ENCODE data around the gene ABTB1.
"Not testable (repeated sequence)": the region's sequence is repeated elsewhere in the genome, so short reads cannot be mapped to it uniquely, and the experiment has no call there.

Gene ABTB1

DNA sequence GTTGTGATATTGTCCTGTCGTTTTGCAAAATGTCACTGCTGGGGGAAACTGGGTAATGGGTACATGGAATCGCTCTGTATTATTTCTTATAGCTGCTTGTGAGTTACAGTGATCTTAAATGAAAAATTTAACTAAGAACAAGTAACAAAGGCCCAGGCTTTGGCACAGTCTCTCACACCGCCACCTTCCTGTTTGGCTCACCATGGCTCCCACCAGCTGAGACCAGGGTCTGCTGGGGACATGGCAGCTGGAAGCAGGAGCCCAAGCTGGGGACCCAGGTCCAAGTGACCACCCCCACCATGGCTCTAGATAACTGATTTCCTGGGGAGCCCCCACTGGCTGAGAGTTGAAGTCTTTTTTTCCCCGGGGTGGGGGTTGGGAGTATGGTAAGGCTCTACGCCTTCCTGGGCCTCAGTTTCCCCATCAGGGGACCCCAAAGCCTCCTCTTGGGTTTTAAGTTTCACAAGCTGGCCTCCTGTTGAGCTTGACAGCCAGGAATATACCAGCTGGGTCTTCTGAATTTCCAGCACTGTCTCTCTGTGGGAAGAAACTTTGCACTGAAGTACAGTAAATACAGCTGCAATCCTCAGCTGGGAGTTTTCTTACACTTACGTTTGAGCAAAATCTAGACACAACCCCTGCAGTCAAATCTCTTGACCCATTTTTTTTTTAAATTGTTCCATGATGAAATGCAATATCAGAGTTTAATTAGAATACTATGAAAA lies 26.1 kb downstream of the ABTB1 start:
- no peak for DNase-seq (ENCODE audit: low read depth)
- no peak overlapping the region for H3K4me3 ChIP-seq (ENCODE audit: control insufficient read depth, low read depth, low read length)
- TF ChIP-seq, protein P1, sequence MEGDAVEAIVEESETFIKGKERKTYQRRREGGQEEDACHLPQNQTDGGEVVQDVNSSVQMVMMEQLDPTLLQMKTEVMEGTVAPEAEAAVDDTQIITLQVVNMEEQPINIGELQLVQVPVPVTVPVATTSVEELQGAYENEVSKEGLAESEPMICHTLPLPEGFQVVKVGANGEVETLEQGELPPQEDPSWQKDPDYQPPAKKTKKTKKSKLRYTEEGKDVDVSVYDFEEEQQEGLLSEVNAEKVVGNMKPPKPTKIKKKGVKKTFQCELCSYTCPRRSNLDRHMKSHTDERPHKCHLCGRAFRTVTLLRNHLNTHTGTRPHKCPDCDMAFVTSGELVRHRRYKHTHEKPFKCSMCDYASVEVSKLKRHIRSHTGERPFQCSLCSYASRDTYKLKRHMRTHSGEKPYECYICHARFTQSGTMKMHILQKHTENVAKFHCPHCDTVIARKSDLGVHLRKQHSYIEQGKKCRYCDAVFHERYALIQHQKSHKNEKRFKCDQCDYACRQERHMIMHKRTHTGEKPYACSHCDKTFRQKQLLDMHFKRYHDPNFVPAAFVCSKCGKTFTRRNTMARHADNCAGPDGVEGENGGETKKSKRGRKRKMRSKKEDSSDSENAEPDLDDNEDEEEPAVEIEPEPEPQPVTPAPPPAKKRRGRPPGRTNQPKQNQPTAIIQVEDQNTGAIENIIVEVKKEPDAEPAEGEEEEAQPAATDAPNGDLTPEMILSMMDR (conservative IDR thresholded peaks at IDR 0.05; ENCODE audit: control insufficient read depth, insufficient read depth, low read depth, low read length): no peak

DNA sequence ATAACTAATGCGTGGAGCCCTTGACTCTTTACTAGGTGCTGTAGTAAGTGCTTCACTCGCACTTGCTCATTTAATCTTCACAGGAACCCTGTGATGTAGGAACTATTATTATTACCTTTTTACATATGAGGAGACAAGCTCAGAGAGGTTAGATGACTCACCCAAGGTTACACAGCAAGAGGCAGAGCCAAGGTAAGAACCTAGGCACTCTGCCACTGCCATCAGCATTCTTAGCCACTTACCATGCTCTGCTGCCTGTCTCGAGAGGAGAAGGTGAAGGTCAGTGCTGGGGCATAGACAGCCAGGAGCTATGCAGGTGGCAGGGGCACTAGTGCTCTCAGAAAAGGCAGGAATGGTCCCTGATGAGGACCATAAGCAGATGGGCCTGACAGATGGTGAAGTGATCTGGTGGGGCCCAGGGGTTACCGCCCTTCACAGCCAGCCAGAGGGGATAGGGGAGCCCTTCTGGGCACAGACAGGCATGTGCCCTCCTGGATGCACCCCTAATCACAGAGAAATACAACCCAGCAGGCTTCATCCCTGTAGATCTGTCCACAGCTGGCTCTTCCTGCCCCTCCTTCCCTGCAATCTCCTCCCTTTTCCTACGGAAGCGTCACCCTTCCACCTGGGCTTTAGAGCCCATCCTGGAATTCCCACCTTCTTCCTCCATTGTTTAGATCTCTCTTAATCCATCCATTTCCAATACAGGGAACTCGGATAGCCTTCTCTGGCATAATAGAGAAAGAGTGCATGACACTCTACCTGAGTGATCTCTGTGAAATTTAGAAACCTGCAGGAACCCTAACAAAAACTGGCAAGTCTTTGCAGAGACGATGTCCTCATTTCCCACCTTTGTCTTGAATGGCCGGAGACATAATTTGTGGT lies 26.9 kb downstream of the ABTB1 start:
- TF ChIP-seq, protein P1 (conservative IDR thresholded peaks at IDR 0.05; ENCODE audit: control insufficient read depth, insufficient read depth, low read depth, low read length): no peak
- peak; percentile 23 for DNase-seq (ENCODE audit: low read depth)
- no peak overlapping the region for H3K4me3 ChIP-seq (ENCODE audit: control insufficient read depth, low read depth, low read length)

DNA sequence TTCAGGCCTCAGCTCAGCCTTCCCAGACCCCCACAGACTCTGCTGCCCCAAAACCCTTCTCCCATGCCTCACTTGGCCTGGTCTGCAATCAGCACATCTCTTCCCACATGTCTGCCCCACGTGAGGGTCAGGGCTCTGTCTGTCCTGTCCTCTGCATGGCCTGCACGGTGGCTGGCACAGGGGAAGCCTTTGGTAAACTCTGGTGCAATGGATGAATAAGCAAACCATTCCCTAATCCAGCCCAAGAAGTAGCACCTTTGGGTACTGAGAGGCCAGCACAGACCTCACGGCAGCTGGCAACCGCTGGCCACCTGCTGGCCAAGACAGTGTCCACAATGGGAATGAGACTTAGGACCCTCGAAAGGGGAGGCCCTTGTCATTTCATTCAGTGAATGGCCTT lies 27.7 kb downstream of the ABTB1 start:
- no peak overlapping the region for H3K4me3 ChIP-seq (ENCODE audit: control insufficient read depth, low read depth, low read length)
- DNase-seq (ENCODE audit: low read depth): no peak
- TF ChIP-seq, protein P1 (conservative IDR thresholded peaks at IDR 0.05; ENCODE audit: control insufficient read depth, insufficient read depth, low read depth, low read length): no peak

DNA sequence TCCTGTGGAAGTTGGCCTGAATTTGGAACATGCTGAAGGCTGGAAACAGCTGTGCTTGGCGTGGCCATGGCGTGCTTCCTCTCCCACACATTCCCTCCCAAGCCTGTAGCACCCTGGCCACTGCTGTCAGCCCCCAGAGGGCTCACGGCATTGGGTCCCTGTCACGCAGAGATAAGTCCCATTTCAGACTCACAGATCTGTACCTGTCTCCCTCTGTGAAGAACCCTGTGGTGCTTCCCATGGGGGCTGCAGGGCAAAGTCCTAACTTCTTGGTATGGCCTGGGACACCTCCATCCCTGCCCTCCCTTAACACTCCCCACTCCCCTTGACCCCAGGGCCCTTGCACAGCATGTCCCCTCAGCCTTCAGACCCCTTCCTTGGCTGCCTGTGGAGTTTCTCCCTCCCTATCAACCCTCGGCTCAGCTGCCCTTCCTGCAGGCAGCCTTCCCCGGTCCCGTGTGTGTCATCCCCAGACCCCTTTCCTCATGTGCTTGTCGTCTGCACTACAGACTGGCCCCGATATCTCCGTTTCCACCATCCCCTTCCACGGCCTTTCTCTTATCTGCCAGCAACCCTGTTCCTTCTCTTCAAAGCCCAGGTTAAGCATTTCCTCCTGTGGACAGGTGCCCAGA lies 28.6 kb downstream of the ABTB1 start:
- no peak overlapping the region for H3K4me3 ChIP-seq (ENCODE audit: control insufficient read depth, low read depth, low read length)
- DNase-seq (ENCODE audit: low read depth): no peak
- TF ChIP-seq, protein P1 (conservative IDR thresholded peaks at IDR 0.05; ENCODE audit: control insufficient read depth, insufficient read depth, low read depth, low read length): no peak

DNA sequence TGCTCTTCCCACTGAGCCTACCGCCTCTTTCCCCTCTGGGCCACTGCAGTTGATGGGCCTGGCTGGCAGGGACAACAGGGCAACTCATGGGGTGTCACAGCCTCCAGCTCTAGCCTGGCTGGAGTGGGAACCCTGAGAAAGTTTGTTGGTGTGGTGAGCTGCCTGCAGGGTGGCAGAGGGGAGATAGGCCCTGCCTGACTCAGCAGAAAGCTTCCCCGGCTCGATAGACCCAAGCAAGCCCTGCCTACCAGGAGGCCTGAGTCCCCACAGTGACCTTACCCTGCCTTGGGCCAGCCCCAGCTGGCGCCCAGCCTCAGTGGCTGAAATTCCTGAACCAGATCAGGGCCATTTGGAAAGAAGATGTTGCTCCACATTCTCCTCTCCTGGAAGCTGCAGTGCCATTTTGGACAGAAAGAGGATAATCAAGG lies 29.4 kb downstream of the ABTB1 start:
- DNase-seq (ENCODE audit: low read depth): no peak
- H3K4me3 ChIP-seq (ENCODE audit: control insufficient read depth, low read depth, low read length): no peak overlapping the region
- TF ChIP-seq, protein P1 (conservative IDR thresholded peaks at IDR 0.05; ENCODE audit: control insufficient read depth, insufficient read depth, low read depth, low read length): no peak

DNA sequence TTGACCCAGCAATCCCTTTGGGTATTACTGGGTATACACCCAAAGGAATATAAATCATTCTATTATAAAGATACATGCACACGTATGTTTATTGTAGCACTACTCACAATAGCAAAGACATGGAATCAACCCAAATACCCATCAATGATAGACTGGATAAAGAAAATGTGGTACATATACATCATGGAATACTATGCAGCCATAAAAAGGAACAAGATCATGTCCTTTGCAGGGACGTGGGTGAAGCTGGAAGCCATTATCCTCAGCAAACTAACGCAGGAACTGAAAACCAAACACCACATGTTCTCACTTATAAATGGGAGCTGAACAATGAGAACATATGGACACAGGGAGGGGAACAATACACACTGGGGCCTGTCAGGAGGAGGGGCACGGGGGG lies 32.1 kb downstream of the ABTB1 start:
- not testable (repeated sequence) for H3K4me3 ChIP-seq (ENCODE audit: control insufficient read depth, low read depth, low read length); DNase-seq (ENCODE audit: low read depth)

DNA sequence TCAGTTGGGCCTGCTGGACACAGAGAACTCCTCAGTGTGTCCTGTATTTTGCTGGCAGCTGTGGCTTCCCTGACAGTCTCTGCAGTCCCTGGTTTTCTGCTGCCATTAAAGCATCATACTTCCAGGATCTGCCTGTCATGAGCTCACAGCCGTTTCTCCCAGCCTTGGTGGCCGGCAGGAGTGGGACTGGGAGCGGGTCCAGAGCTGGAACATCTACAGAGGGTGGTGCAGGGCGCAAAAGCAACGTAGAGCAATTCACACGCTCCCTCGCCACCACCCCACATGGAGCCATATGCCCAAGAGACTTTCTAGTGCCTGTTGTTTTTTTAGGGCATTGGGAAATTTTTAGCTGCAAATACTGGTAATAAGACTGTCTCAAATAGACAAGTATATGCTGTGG lies 33.6 kb downstream of the ABTB1 start:
- no peak overlapping the region for H3K4me3 ChIP-seq (ENCODE audit: control insufficient read depth, low read depth, low read length)
- no peak for DNase-seq (ENCODE audit: low read depth)
- TF ChIP-seq, protein P1 (conservative IDR thresholded peaks at IDR 0.05; ENCODE audit: control insufficient read depth, insufficient read depth, low read depth, low read length): no peak
